Measurements from ENCODE around the gene EXD2.
"Not testable (repeated sequence)": the region's sequence is repeated elsewhere in the genome, so short reads cannot be mapped to it uniquely, and the experiment has no call there.

Gene EXD2

GRCh38 chr14:69191340-69192111, at the start of gene EXD2:
Gene EXD2, plus strand, starts transcription at chr14:69191498. Its CDS starts 17,973 bp downstream, at chr14:69209471.
- DNase-seq, result peak; percentile 70

- DNase-seq, result no peak
Measured at GRCh38 chr14:69141550-69141949, 49.7 kb upstream of the EXD2 start.

GRCh38 chr14:69142101-69142500, 49.2 kb upstream of the EXD2 start:
- no peak for DNase-seq

- DNase-seq, result no peak
Measured at GRCh38 chr14:69149461-69150244, 41.6 kb upstream of the EXD2 start.

- peak; percentile 82 for DNase-seq
Measured at GRCh38 chr14:69151458-69152180, 39.7 kb upstream of the EXD2 start.

GRCh38 chr14:69152181-69152901, 39.0 kb upstream of the EXD2 start:
- peak; percentile 51 for DNase-seq

- DNase-seq, result peak; percentile 90
Measured at GRCh38 chr14:69152902-69153151, 38.5 kb upstream of the EXD2 start, which contains the start of gene DCAF5. Gene DCAF5, minus strand, starts transcription at chr14:69153119. Its CDS starts 141 bp downstream, at chr14:69152978.

GRCh38 chr14:69153152-69153872, 38.0 kb upstream of the EXD2 start:
- DNase-seq, result no peak

- no peak for DNase-seq
Measured at GRCh38 chr14:69153873-69154270, 37.4 kb upstream of the EXD2 start.

GRCh38 chr14:69154779-69155178, 36.5 kb upstream of the EXD2 start:
- DNase-seq, result no peak

- DNase-seq, result no peak
Measured at GRCh38 chr14:69156224-69156623, 35.1 kb upstream of the EXD2 start.

- no peak for DNase-seq
Measured at GRCh38 chr14:69161590-69161989, 29.7 kb upstream of the EXD2 start.

- not testable (repeated sequence) for DNase-seq
Measured at GRCh38 chr14:69165787-69166186, 25.5 kb upstream of the EXD2 start.

- no peak for DNase-seq
Measured at GRCh38 chr14:69170839-69171238, 20.5 kb upstream of the EXD2 start.

GRCh38 chr14:69171569-69171968, 19.7 kb upstream of the EXD2 start:
- no peak for DNase-seq

- DNase-seq, result no peak
Measured at GRCh38 chr14:69175130-69175529, 16.2 kb upstream of the EXD2 start.

- no peak for DNase-seq
Measured at GRCh38 chr14:69181491-69181890, 9.8 kb upstream of the EXD2 start.

- not testable (repeated sequence) for DNase-seq
Measured at GRCh38 chr14:69182580-69182979, 8.7 kb upstream of the EXD2 start.

GRCh38 chr14:69183735-69184134, 7.6 kb upstream of the EXD2 start:
- no peak for DNase-seq

- no peak for DNase-seq
Measured at GRCh38 chr14:69190191-69190590, 1.1 kb upstream of the EXD2 start.

GRCh38 chr14:69193721-69194120, 2.4 kb downstream of the EXD2 start:
- DNase-seq, result no peak

- no peak for DNase-seq
Measured at GRCh38 chr14:69199786-69200185, 8.5 kb downstream of the EXD2 start.
